OCI-LY7 (cell line): Measurements from ENCODE around the gene RAPGEF4. TPM values are rescaled to one million over a fixed set of nuclear protein-coding genes. Genes with fewer than 3 reads are reported as not detected.

ENCODE experiments used
- BruUV-seq: library from RNA; stranded (reverse); fragments of 400-500 nt; replicated peaks from 2 replicates; lab custom pipeline; 2021; lab: Mats Ljungman, UMichigan
- CTCF ChIA-PET: fragments of 300-600 bp; sonication (Branson Sonifier 250); formaldehyde crosslinking; loops from one replicate; lab custom pipeline; 2022; ENCODE audit warnings: antibody characterized with exemption; ENCODE audit not compliant: unreplicated experiment; lab: Charles Lee
- POLR2A ChIA-PET: fragments of 300-600 bp; sonication (Branson Sonifier 250); formaldehyde crosslinking; loops from one replicate; lab custom pipeline; 2022; ENCODE audit warnings: antibody characterized with exemption; lab: Charles Lee
- DNase-seq: peaks from one replicate; pipeline ENCODE4 v3.0.0-alpha.2; 2015; ENCODE audit warnings: low spot score
- H2AFZ ChIP-seq: fragments of 200-600 bp; sonication (generic), shearing (Covaris generic); 2 replicates; pipeline ENCODE4 v1.6.1; 2014; ENCODE audit warnings: mild to moderate bottlenecking, antibody characterized with exemption, low read length, moderate library complexity
- H3K27ac ChIP-seq: fragments of 200-600 bp; sonication (generic); 2 replicates; pipeline ENCODE4 v1.5.1; 2014; ENCODE audit warnings: mixed run types, low read depth, mild to moderate bottlenecking, moderate library complexity, low read length, inconsistent platforms; ENCODE audit not compliant: poor library complexity, severe bottlenecking
- H3K36me3 ChIP-seq: fragments of 200-600 bp; sonication (generic); 2 replicates; pipeline ENCODE4 v1.6.1; 2014; ENCODE audit warnings: mild to moderate bottlenecking, antibody characterized with exemption, low read length, moderate library complexity, mixed read lengths; ENCODE audit not compliant: insufficient read depth
- H3K4me1 ChIP-seq: fragments of 200-600 bp; sonication (generic); 2 replicates; pipeline ENCODE4 v1.5.1; 2014; ENCODE audit warnings: mild to moderate bottlenecking, low read length; ENCODE audit not compliant: insufficient read depth, poor library complexity, severe bottlenecking
- H3K4me2 ChIP-seq: fragments of 200-600 bp; sonication (generic); 2 replicates; pipeline ENCODE4 v1.6.1; 2014; ENCODE audit warnings: mild to moderate bottlenecking, low read length
- H3K4me3 ChIP-seq: fragments of 200-600 bp; sonication (generic); 2 replicates; pipeline ENCODE4 v1.5.1; 2014; ENCODE audit warnings: mild to moderate bottlenecking, low read depth, low read length; ENCODE audit not compliant: poor library complexity, severe bottlenecking
- H3K79me2 ChIP-seq: fragments of 200-600 bp; sonication (generic); 2 replicates; pipeline ENCODE4 v1.6.1; 2016; ENCODE audit warnings: low read depth, mild to moderate bottlenecking, low read length, moderate library complexity, mixed read lengths; ENCODE audit not compliant: insufficient read depth
- H3K9me2 ChIP-seq: fragments of 200-600 bp; sonication (generic); 2 replicates; pipeline ENCODE4 v1.6.1; 2016; ENCODE audit warnings: mild to moderate bottlenecking, low read length, mixed read lengths; ENCODE audit not compliant: insufficient read depth
- H3K9me3 ChIP-seq: fragments of 200-600 bp; sonication (generic); 2 replicates; pipeline ENCODE4 v1.6.1; 2014; ENCODE audit warnings: mild to moderate bottlenecking, mixed run types, low read length, mixed read lengths
- H4K20me1 ChIP-seq: fragments of 200-600 bp; sonication (generic); 2 replicates; pipeline ENCODE4 v1.6.1; 2014; ENCODE audit warnings: mild to moderate bottlenecking, antibody characterized with exemption, low read length, moderate library complexity, mixed read lengths; ENCODE audit not compliant: insufficient read depth
- CTCF ChIP-seq: fragments of 200-600 bp; sonication (generic); conservative IDR thresholded peaks from 2 replicates; pipeline ENCODE4 v1.5.1; 2014; ENCODE audit warnings: mild to moderate bottlenecking, antibody characterized with exemption, low read length, moderate library complexity, mixed read lengths
- EZH2phosphoT487 ChIP-seq: fragments of 200-600 bp; sonication (generic); IDR thresholded peaks from 2 replicates; pipeline ENCODE4 v1.6.1; 2018; ENCODE audit warnings: low read depth, borderline replicate concordance, mild to moderate bottlenecking, mixed run types, antibody characterized with exemption, low read length, moderate library complexity, mixed read lengths
- intact Hi-C: fragments of 100-400 bp; cut with micrococcal nuclease; formaldehyde crosslinking; loops from one replicate; pipeline ENCODE4 v1.10.0; 2022; ENCODE audit not compliant: unreplicated experiment
- total RNA-seq, 2 experiments: library from RNA; depleted of rRNA in 1 of 2; stranded (reverse); fragments of >200 nt in 1 of 2; shearing (Covaris generic) in 1 of 2; gene quantifications; 2 replicates each; pipeline ENCODE4 v1.2.3, GENCODE V29; 2014 to 2022

RAPGEF4 gene
- total RNA-seq, 2 experiments from 2014 or later, result 0.22 to 0.55 TPM

GRCh38 chr2:173017646-173018420 lies 282.2 kb downstream of the RAPGEF4 start:
- no peak for DNase-seq
- CTCF ChIA-PET, result no interaction called here
- Histone ChIP-seq H3K9me3 (no peaks in the 10 kb centered on the region), H2AFZ (no peak overlapping the region), H3K36me3 (no peaks in the 10 kb centered on the region), H3K27ac (no peak overlapping the region), H3K9me2 (no peaks in the 10 kb centered on the region), H3K79me2 (no peaks in the 10 kb centered on the region), H3K4me1 (no peaks in the 10 kb centered on the region), H3K4me2 (no peak overlapping the region), H3K4me3 (no peak overlapping the region), H4K20me1 (no peaks in the 10 kb centered on the region)
- BruUV-seq, result no TSS peak
- TF ChIP-seq EZH2phosphoT487, result no peak
- no peak for TF ChIP-seq CTCF
- intact Hi-C loops, result no loop called here
- POLR2A ChIA-PET, result interaction anchor here (1.4 kb wide), 1 partner anchor 12 kb away, joined by 3 read pairs; no protein-coding TSS in a partner anchor

- Histone ChIP-seq H4K20me1 (no peaks in the 10 kb centered on the region), H2AFZ (no peak overlapping the region), H3K9me2 (no peaks in the 10 kb centered on the region), H3K4me3 (no peak overlapping the region), H3K79me2 (no peaks in the 10 kb centered on the region), H3K4me2 (no peak overlapping the region), H3K9me3 (no peaks in the 10 kb centered on the region), H3K36me3 (no peaks in the 10 kb centered on the region), H3K4me1 (no peaks in the 10 kb centered on the region), H3K27ac (no peak overlapping the region)
- no TSS peak for BruUV-seq
- ChIA-PET CTCF (no interaction called here), POLR2A (no interaction called here)
- no peak for TF ChIP-seq CTCF
- no peak for TF ChIP-seq EZH2phosphoT487
- no peak for DNase-seq
- intact Hi-C loops, result no loop called here
Observed at GRCh38 chr2:173019755-173020154, 284.1 kb downstream of the RAPGEF4 start.

GRCh38 chr2:173021939-173022371 lies 286.3 kb downstream of the RAPGEF4 start:
- Histone ChIP-seq H3K9me3 (no peaks in the 10 kb centered on the region), H3K79me2 (no peaks in the 10 kb centered on the region), H2AFZ (no peak overlapping the region), H4K20me1 (no peaks in the 10 kb centered on the region), H3K4me1 (no peaks in the 10 kb centered on the region), H3K9me2 (no peaks in the 10 kb centered on the region), H3K4me3 (no peak overlapping the region), H3K27ac (no peak overlapping the region), H3K36me3 (no peaks in the 10 kb centered on the region), H3K4me2 (no peak overlapping the region)
- DNase-seq, result no peak
- intact Hi-C loops, result no loop called here
- ChIA-PET POLR2A (no interaction called here), CTCF (no interaction called here)
- no TSS peak for BruUV-seq
- TF ChIP-seq CTCF (0 out of 2 replicates have a peak, but pooled peaks have one; percentile 19), EZH2phosphoT487 (no peak)
